Retinal pigment epithelial cell (primary cell): ENCODE measurements around the gene SLCO2B1.

Source experiments
- DNase-seq: peaks from one replicate; pipeline ENCODE4 v3.0.0-alpha.2; 2010; ENCODE audit warnings: low read depth
- H3K4me3 ChIP-seq: 2 replicates; pipeline ENCODE4 v1.5.1; 2011; ENCODE audit warnings: mild to moderate bottlenecking, low read length, control low read depth, moderate library complexity
- CTCF ChIP-seq: conservative IDR thresholded peaks from 2 replicates; pipeline ENCODE4 v1.5.1; 2011; ENCODE audit warnings: low read depth, low read length, control low read depth, inconsistent platforms

Gene SLCO2B1

GRCh38 chr11:75144716-75145014 is 6.2 kb upstream of the SLCO2B1 start:
- no peak overlapping the region for H3K4me3 ChIP-seq
- TF ChIP-seq CTCF, result no peak
- DNase-seq, result no peak

- no peak overlapping the region for H3K4me3 ChIP-seq
- DNase-seq, result no peak
- TF ChIP-seq CTCF, result no peak
These were observed 5.5 kb upstream of the SLCO2B1 start for GRCh38 chr11:75145196-75145971.

- no peak overlapping the region for H3K4me3 ChIP-seq
- TF ChIP-seq CTCF, result no peak
- no peak for DNase-seq
These were observed 4.9 kb upstream of the SLCO2B1 start for GRCh38 chr11:75145972-75146519.

- no peak for DNase-seq
- H3K4me3 ChIP-seq, result no peak overlapping the region
- TF ChIP-seq CTCF, result no peak
These were observed 4.2 kb upstream of the SLCO2B1 start for GRCh38 chr11:75146711-75147110.

GRCh38 chr11:75147191-75147874 is 3.6 kb upstream of the SLCO2B1 start:
- TF ChIP-seq CTCF, result no peak
- no peak overlapping the region for H3K4me3 ChIP-seq
- DNase-seq, result no peak

GRCh38 chr11:75147875-75148263 is 3.0 kb upstream of the SLCO2B1 start:
- TF ChIP-seq CTCF, result no peak
- H3K4me3 ChIP-seq, result no peak overlapping the region
- DNase-seq, result no peak
